ENCODE data around the gene SIK2.
A peak's percentile ranks its signal among the peaks of the same experiment; 100 is the strongest.

SIK2 gene

GRCh38 chr11:111577821-111578220 is 24.4 kb upstream of the SIK2 start:
- no peak overlapping the region for H3K4me3 ChIP-seq (ENCODE audit: low read depth, low read length)
- no peak for TF ChIP-seq CTCF (IDR thresholded peaks at IDR 0.05; ENCODE audit: low read depth, low read length, missing control alignments)
- DNase-seq (ENCODE audit: low read depth), result no peak

GRCh38 chr11:111581341-111581740 is 20.9 kb upstream of the SIK2 start:
- no peak for DNase-seq (ENCODE audit: low read depth)
- TF ChIP-seq CTCF (IDR thresholded peaks at IDR 0.05; ENCODE audit: low read depth, low read length, missing control alignments), result no peak
- no peak overlapping the region for H3K4me3 ChIP-seq (ENCODE audit: low read depth, low read length)

- TF ChIP-seq CTCF (IDR thresholded peaks at IDR 0.05; ENCODE audit: low read depth, low read length, missing control alignments), result no peak
- no peak overlapping the region for H3K4me3 ChIP-seq (ENCODE audit: low read depth, low read length)
- DNase-seq (ENCODE audit: low read depth), result no peak
Observed at GRCh38 chr11:111582163-111582562, 20.1 kb upstream of the SIK2 start.

GRCh38 chr11:111582881-111583280 is 19.4 kb upstream of the SIK2 start:
- no peak for TF ChIP-seq CTCF (IDR thresholded peaks at IDR 0.05; ENCODE audit: low read depth, low read length, missing control alignments)
- DNase-seq (ENCODE audit: low read depth), result no peak

GRCh38 chr11:111585371-111585770 is 16.9 kb upstream of the SIK2 start:
- TF ChIP-seq CTCF (IDR thresholded peaks at IDR 0.05; ENCODE audit: low read depth, low read length, missing control alignments), result no peak
- no peak for DNase-seq (ENCODE audit: low read depth)

More at GRCh38 chr11:111582881-111583280, 19.4 kb upstream of the SIK2 start:
- H3K4me3 ChIP-seq (ENCODE audit: low read depth, low read length), result no peak overlapping the region

GRCh38 chr11:111586388-111586831 is 15.8 kb upstream of the SIK2 start:
- no peak for DNase-seq (ENCODE audit: low read depth)
- H3K4me3 ChIP-seq (ENCODE audit: low read depth, low read length), result no peak overlapping the region

More at GRCh38 chr11:111585371-111585770, 16.9 kb upstream of the SIK2 start:
- H3K4me3 ChIP-seq (ENCODE audit: low read depth, low read length), result no peak overlapping the region

More at GRCh38 chr11:111586388-111586831, 15.8 kb upstream of the SIK2 start:
- peak; percentile 68 for TF ChIP-seq CTCF (IDR thresholded peaks at IDR 0.05; ENCODE audit: low read depth, low read length, missing control alignments)

Data from GM12864 (cell line).